ENCODE data around the gene CPLX4.

DNA sequence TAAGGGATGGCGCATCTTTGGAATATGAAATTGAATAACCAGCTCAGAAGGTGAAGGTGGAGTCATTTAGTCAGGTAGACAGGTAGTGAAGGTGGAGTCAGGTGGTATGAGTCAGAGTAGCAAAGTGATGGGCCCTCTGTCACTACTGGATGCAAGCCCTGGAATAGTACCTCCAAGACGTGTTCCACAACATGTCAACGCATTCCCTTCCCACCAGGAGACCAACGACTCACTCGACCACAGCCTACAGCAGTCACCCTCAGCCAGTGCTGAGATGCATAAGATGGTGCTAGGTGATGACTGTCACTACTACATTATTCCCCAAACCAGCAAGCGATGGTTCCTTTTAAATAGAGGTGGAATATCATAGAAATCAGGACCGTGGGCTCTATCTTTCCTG lies 6.8 kb downstream of the CPLX4 start:
- TF ChIP-seq TAF1 (IDR thresholded peaks at IDR 0.05; ENCODE audit: low read depth, low read length): no peak
- no peak for TF ChIP-seq POLR2A (IDR thresholded peaks at IDR 0.05; ENCODE audit: control extremely low read depth in 1 of 2, low read depth in 2 of 2, low read length in 2 of 2)
- TF ChIP-seq, protein P1, sequence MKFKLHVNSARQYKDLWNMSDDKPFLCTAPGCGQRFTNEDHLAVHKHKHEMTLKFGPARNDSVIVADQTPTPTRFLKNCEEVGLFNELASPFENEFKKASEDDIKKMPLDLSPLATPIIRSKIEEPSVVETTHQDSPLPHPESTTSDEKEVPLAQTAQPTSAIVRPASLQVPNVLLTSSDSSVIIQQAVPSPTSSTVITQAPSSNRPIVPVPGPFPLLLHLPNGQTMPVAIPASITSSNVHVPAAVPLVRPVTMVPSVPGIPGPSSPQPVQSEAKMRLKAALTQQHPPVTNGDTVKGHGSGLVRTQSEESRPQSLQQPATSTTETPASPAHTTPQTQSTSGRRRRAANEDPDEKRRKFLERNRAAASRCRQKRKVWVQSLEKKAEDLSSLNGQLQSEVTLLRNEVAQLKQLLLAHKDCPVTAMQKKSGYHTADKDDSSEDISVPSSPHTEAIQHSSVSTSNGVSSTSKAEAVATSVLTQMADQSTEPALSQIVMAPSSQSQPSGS (IDR thresholded peaks at IDR 0.05; ENCODE audit: low read length): no peak
- TF ChIP-seq FOSL1 (IDR thresholded peaks at IDR 0.05; ENCODE audit: insufficient read depth, low read depth, low read length): no peak
- TF ChIP-seq, protein P2, sequence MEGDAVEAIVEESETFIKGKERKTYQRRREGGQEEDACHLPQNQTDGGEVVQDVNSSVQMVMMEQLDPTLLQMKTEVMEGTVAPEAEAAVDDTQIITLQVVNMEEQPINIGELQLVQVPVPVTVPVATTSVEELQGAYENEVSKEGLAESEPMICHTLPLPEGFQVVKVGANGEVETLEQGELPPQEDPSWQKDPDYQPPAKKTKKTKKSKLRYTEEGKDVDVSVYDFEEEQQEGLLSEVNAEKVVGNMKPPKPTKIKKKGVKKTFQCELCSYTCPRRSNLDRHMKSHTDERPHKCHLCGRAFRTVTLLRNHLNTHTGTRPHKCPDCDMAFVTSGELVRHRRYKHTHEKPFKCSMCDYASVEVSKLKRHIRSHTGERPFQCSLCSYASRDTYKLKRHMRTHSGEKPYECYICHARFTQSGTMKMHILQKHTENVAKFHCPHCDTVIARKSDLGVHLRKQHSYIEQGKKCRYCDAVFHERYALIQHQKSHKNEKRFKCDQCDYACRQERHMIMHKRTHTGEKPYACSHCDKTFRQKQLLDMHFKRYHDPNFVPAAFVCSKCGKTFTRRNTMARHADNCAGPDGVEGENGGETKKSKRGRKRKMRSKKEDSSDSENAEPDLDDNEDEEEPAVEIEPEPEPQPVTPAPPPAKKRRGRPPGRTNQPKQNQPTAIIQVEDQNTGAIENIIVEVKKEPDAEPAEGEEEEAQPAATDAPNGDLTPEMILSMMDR (IDR thresholded peaks at IDR 0.05; ENCODE audit: control extremely low read depth in 1 of 3, insufficient read depth in 1 of 3, low read depth in 1 of 3, low read length in 3 of 3): no peak
- no peak for TF ChIP-seq RFX5 (IDR thresholded peaks at IDR 0.05; ENCODE audit: borderline replicate concordance, low read depth, low read length)
- no peak for TF ChIP-seq EZH2 (IDR thresholded peaks at IDR 0.05; ENCODE audit: low read depth, low read length, severe bottlenecking)
- TF ChIP-seq TEAD4 (IDR thresholded peaks at IDR 0.05; ENCODE audit: low read depth, low read length): no peak
- TF ChIP-seq SIX5 (IDR thresholded peaks at IDR 0.05; ENCODE audit: low read depth, low read length): no peak
- no peak for TF ChIP-seq POLR2AphosphoS5 (IDR thresholded peaks at IDR 0.05; ENCODE audit: low read depth, low read length)
- TF ChIP-seq RNF2 (IDR thresholded peaks at IDR 0.05; ENCODE audit: borderline replicate concordance, low read depth, low read length, missing control alignments, poor library complexity, severe bottlenecking): no peak
- TF ChIP-seq NRF1 (IDR thresholded peaks at IDR 0.05; ENCODE audit: low read depth, low read length): no peak
- no peak for TF ChIP-seq SIRT6 (IDR thresholded peaks at IDR 0.05; ENCODE audit: low read length)

Data from H1 (cell line).